ENCODE measurements around the gene ANO5.

ANO5 gene, protein sequence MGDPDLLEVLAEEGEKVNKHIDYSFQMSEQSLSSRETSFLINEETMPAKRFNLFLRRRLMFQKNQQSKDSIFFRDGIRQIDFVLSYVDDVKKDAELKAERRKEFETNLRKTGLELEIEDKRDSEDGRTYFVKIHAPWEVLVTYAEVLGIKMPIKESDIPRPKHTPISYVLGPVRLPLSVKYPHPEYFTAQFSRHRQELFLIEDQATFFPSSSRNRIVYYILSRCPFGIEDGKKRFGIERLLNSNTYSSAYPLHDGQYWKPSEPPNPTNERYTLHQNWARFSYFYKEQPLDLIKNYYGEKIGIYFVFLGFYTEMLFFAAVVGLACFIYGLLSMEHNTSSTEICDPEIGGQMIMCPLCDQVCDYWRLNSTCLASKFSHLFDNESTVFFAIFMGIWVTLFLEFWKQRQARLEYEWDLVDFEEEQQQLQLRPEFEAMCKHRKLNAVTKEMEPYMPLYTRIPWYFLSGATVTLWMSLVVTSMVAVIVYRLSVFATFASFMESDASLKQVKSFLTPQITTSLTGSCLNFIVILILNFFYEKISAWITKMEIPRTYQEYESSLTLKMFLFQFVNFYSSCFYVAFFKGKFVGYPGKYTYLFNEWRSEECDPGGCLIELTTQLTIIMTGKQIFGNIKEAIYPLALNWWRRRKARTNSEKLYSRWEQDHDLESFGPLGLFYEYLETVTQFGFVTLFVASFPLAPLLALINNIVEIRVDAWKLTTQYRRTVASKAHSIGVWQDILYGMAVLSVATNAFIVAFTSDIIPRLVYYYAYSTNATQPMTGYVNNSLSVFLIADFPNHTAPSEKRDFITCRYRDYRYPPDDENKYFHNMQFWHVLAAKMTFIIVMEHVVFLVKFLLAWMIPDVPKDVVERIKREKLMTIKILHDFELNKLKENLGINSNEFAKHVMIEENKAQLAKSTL
- total RNA-seq = 0 to 2.5 (median 0.45) reads per million in 9 experiments

DNA sequence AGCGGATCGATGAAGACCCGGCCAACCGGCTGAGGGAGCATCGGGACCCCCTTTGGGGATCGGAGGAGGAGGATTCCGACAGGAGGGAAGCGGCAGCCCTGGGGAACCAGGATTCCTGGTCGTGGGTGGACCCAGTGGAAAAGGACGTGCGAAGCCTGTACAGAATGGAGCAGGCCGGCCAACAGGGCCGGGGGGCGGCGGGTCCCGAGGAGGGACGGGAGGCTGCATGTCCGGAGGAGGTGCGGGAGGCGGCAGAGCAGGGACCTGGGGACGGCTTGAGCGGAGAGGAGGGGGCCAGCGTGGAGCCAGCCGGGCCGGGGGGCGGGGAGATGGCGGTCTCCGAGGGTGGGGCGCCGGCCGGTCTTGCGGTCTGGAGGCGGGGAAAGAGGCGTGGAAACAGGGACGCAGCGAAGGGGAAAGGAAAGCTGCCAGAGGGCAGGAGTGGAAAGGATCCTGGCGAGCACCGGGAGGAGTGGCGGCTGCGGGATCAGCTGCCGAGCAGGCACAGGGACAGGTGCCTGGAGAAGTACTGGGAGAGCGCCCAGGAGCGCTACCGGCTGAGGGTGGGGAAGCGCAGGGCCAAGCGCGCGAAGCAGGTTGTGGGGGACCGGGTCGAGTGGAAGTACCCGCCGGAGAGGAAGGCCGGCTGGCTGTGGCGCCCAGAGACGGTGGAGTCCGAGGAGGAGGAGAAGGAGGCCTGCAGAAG lies at the start of gene ANO5:
Gene ANO5 (plus strand): TSS at position 444 of the 706 bp plus-strand sequence. CDS start 408 bp downstream, outside the sequence.
- peak within 1 kb of the TSS; percentile 10 to 71 for H3K4me3 Mint-ChIP-seq
- peaks cover 3 to 5% of the 10 kb centered on the region in 2 donors for H3K9me3 Mint-ChIP-seq
- H3K27me3 Mint-ChIP-seq = peaks cover 11 to 33% of the 10 kb centered on the region in 2 donors
- peaks cover 4% of the 10 kb centered on the region for H3K36me3 Mint-ChIP-seq (ENCODE audit: insufficient read depth)
- no peak for DNase-seq
- H3K27ac Mint-ChIP-seq = no peak within 1 kb of the TSS
- no peak for ATAC-seq (replicated peaks)
- peaks cover 0 to 6% of the 10 kb centered on the region in 2 donors for H3K4me1 Mint-ChIP-seq (ENCODE audit: low read depth in 2 of 2)

DNA sequence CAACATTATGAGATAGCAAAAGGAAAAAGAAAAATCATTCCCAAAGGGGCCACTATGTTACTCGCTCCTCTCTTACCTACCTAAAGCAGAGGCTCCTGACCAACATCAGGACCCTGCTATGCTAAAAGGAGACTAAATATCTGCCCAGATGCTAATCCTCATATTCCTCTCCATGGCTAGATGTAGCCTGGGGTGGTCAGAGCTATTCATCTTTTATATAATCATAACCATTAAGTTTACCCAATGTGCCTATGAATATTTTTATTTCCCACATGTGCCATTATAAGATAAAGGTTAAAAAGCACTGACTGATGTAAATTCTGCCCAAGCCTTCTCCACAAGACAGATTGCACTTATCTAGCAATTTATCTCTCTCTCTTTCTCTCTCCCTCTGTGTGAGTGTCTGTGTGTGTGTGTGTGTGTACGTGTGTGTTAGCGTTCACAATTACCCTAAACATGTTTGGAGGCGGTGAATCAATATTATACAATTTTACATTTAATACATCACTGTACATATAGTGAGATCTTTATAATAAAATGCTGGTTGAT lies 41.2 kb upstream of the ANO5 start:
- DNase-seq = no peak
- H3K27me3 Mint-ChIP-seq = no peaks in the 10 kb centered on the region
- no peaks in the 10 kb centered on the region for H3K4me1 Mint-ChIP-seq (ENCODE audit: low read depth in 2 of 2)
- peaks cover 0 to 9% of the 10 kb centered on the region in 2 donors for H3K9me3 Mint-ChIP-seq
- H3K36me3 Mint-ChIP-seq (ENCODE audit: insufficient read depth) = no peaks in the 10 kb centered on the region
- no peak for ATAC-seq (replicated peaks)
- no peak overlapping the region for H3K27ac Mint-ChIP-seq
- H3K4me3 Mint-ChIP-seq = no peak overlapping the region

DNA sequence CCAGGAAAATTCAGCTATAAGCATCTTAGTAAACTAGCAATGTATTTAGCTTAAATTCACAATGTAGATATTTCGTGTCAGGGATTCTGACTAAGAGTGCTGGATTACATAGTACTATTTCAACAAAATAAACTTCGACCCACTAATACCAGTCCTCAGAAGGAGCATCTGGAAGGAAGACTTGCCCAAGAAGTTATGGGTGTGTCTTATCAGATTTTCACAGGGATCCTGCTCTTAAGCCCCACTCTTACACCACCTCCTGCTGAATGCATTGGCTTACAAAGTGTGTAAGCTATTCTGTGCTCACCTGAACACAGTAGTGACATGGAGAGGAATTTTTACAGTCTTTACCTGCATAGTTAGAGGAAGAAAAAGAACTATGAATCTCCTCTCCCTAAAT lies 35.4 kb upstream of the ANO5 start:
- Mint-ChIP-seq H3K4me3 (no peak overlapping the region), H3K27me3 (no peaks in the 10 kb centered on the region), H3K27ac (no peak overlapping the region), H3K9me3 (peaks cover 0 to 8% of the 10 kb centered on the region in 2 donors), H3K4me1 (ENCODE audit: low read depth in 2 of 2) (no peaks in the 10 kb centered on the region), H3K36me3 (ENCODE audit: insufficient read depth) (no peaks in the 10 kb centered on the region)
- no peak for ATAC-seq (replicated peaks)
- DNase-seq = no peak

DNA sequence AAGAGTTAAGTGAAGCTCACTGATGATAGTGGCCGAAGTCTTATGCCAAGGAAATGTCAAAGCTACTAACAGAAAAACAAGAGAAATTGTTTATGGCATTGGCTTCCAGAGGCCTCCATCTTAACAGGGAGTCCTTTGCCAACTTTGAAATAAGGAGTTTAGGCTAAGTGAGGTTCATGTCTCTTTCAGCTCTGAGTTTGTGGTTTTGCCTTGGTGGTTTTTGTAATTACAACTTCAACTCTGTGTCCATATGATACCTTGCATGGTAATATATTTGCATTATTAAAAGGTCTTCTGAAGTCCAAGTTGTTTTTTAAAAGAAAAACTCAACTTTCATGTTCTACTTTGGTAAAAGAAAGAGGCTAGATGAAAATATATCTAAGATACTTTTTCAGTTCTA lies 31.4 kb upstream of the ANO5 start:
- Mint-ChIP-seq H3K27me3 (no peaks in the 10 kb centered on the region), H3K4me1 (ENCODE audit: low read depth in 2 of 2) (no peaks in the 10 kb centered on the region), H3K4me3 (no peak overlapping the region), H3K9me3 (peaks cover 0 to 8% of the 10 kb centered on the region in 2 donors), H3K36me3 (ENCODE audit: insufficient read depth) (no peaks in the 10 kb centered on the region), H3K27ac (no peak overlapping the region)
- ATAC-seq (replicated peaks) (no peak), DNase-seq (no peak)

DNA sequence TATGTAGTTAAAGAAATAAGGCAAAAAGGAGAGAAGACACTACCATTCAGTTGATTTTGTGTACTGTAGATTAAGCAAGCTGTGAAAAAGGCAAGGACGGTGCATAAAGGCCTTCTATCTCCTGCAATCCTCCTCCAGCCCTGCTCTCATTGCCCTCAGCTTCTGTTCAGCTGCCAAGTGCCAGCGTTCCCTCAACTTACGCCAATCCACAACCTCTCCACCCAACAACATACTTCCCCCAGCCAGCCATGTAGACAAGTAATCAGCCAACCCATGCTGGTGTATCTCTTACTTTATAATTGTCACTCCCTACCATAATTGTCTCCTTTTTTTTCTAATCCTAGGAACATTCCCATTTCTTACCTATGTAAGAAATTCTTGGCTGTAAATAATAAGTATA lies 30.1 kb upstream of the ANO5 start:
- DNase-seq (no peak), ATAC-seq (replicated peaks) (no peak)
- no peak overlapping the region for H3K27ac Mint-ChIP-seq
- H3K4me3 Mint-ChIP-seq = no peak overlapping the region
- H3K4me1 Mint-ChIP-seq (ENCODE audit: low read depth in 2 of 2) = no peaks in the 10 kb centered on the region
- peaks cover 0 to 6% of the 10 kb centered on the region in 2 donors for H3K9me3 Mint-ChIP-seq
- H3K27me3 Mint-ChIP-seq = no peaks in the 10 kb centered on the region
- no peaks in the 10 kb centered on the region for H3K36me3 Mint-ChIP-seq (ENCODE audit: insufficient read depth)

DNA sequence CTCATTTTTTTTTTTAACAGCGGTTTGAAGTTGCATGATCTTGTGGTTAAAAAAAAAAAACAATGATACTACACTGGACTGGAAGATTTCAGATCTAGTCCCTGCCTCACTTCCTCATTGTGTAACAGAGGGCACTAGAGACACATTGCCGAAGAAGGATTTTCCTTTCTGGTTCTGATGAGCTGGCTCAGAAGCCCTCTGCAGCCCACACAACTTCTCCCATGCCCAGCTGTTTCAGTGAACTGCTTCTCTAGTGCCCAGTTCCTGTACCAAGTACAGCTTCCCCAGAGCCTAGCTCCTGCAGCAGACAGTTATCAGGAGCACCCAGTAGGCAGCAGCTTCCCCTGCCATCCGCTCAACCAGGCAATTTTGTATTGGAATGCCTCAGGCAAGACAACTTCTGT lies 29.5 kb upstream of the ANO5 start:
- Mint-ChIP-seq H3K4me3 (no peak overlapping the region), H3K36me3 (ENCODE audit: insufficient read depth) (no peaks in the 10 kb centered on the region), H3K27me3 (no peaks in the 10 kb centered on the region), H3K9me3 (peaks cover 0 to 2% of the 10 kb centered on the region in 2 donors), H3K27ac (no peak overlapping the region), H3K4me1 (ENCODE audit: low read depth in 2 of 2) (no peaks in the 10 kb centered on the region)
- DNase-seq = no peak
- ATAC-seq (replicated peaks) = no peak

DNA sequence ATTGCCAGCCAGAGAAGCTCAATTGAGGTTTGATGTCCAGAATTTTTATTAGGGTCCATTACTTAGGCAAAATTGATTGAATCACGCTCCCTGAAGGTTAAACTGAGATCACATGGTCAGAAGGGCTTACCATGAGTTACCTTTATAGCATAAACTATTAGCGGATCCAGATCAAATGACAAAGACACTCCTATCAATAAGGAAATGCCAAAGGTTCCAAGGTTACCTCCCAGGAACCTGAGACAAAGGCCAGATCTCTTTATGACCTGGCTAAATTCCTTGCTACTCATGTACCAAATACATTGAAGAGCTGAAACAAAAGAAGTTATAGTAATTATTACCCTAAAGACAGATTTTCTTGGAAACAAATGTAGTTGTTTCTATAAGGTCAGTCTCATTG lies 27.8 kb upstream of the ANO5 start:
- no peaks in the 10 kb centered on the region for H3K27me3 Mint-ChIP-seq
- no peaks in the 10 kb centered on the region for H3K36me3 Mint-ChIP-seq (ENCODE audit: insufficient read depth)
- no peak overlapping the region for H3K4me3 Mint-ChIP-seq
- H3K4me1 Mint-ChIP-seq (ENCODE audit: low read depth in 2 of 2) = no peaks in the 10 kb centered on the region
- H3K9me3 Mint-ChIP-seq = no peaks in the 10 kb centered on the region
- H3K27ac Mint-ChIP-seq = no peak overlapping the region
- ATAC-seq (replicated peaks) = no peak
- DNase-seq = no peak

DNA sequence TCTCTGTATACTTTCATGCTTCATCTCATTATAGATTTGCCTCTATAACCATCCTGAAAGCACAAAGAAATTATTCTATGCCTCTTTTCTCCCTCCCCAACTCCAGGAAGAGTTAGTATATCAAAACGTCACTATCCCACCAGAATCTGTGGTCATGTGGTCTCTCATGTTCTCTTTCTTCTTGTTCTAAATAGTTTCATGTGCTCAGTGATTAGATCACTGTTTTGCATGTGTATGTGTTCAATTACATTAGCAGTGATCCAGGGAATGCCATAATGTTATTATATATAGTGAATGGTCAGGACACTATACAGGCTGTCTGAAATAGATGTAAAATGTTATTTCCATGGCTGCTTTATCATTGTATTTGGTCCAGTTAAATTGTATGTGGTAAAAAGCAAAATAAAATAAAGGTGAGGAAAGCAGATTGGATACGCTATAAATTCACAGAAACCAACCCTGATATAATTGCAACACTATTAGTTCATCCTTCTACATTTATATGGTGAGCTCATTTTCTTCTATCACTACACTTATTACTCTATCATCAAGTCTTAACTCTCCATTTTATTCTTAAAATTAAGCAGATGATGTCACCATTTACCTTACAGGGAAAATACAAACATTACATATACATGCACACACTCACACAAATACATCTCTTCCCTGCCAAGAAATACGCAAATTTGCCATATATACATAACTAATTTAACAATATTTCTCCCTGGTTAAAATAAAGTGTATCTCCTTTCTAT lies 26.9 kb upstream of the ANO5 start:
- Mint-ChIP-seq H3K4me3 (no peak overlapping the region), H3K36me3 (ENCODE audit: insufficient read depth) (no peaks in the 10 kb centered on the region), H3K27me3 (no peaks in the 10 kb centered on the region), H3K4me1 (ENCODE audit: low read depth in 2 of 2) (no peaks in the 10 kb centered on the region), H3K27ac (no peak overlapping the region), H3K9me3 (no peaks in the 10 kb centered on the region)
- no peak for ATAC-seq (replicated peaks)
- DNase-seq = no peak

DNA sequence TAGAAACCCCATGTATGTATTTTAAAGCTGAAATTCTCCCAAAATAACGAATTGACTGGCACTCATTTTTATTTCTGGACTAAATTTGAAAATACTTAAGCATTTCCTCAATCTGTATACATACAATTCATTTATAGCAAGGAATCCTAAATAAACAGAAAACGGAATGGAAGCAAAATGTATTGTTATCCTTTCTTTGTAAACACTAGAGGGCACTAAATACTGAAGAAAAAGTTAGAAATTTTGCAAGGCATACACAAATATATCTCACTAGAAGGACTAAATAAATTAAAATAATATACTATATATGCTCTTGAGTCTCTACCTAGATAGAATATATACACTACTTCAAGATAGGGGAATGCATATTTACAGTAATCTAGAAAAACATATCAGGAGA lies 23.1 kb upstream of the ANO5 start:
- H3K27me3 Mint-ChIP-seq = no peaks in the 10 kb centered on the region
- H3K36me3 Mint-ChIP-seq (ENCODE audit: insufficient read depth) = no peaks in the 10 kb centered on the region
- ATAC-seq (replicated peaks) (no peak), DNase-seq (no peak)
- no peaks in the 10 kb centered on the region for H3K9me3 Mint-ChIP-seq
- H3K4me3 Mint-ChIP-seq = no peak overlapping the region
- no peaks in the 10 kb centered on the region for H3K4me1 Mint-ChIP-seq (ENCODE audit: low read depth in 2 of 2)
- H3K27ac Mint-ChIP-seq = no peak overlapping the region

DNA sequence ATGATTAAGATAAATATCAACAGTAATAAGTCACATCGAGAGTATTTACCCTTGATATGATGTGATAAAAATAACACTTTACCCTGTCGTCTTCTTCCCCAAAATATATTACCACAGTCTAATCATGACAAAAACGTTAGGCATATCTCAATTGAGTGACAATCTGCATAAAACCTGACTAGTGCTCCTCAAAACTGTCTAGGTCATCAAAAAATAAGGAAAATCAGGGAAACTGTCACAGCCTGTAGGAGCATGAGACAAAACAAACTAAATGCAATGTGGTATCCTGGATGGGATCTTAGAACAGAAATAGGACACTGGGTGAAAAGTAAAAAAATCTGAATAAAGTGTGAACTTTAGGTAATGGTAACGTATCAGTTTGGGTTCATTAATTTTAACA lies 19.4 kb upstream of the ANO5 start:
- H3K27me3 Mint-ChIP-seq = no peaks in the 10 kb centered on the region
- H3K27ac Mint-ChIP-seq = no peak overlapping the region
- H3K36me3 Mint-ChIP-seq (ENCODE audit: insufficient read depth) = no peaks in the 10 kb centered on the region
- H3K4me3 Mint-ChIP-seq = no peak overlapping the region
- DNase-seq = no peak
- no peak for ATAC-seq (replicated peaks)
- peaks cover 0 to 2% of the 10 kb centered on the region in 2 donors for H3K9me3 Mint-ChIP-seq
- H3K4me1 Mint-ChIP-seq (ENCODE audit: low read depth in 2 of 2) = no peaks in the 10 kb centered on the region

DNA sequence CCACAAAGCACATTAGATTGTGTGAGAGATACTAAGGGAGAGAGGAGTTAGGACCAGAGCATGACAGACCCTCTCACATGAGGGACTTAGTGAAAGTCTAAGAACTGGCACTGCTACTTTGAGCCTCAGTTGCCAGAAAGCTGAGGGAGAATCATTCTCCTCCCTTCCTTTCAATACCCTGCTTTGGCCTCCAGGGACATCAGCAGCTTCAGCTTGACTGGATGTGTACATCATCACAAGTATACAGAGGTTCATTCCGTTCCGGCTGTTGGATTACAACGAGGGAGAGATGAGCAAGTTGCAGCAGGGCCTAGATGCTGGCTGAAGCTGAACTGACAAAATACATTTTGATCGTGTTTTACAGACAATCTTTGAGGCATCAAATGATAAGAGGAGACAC lies 15.7 kb upstream of the ANO5 start:
- Mint-ChIP-seq H3K27ac (no peak overlapping the region), H3K9me3 (peaks cover 0 to 4% of the 10 kb centered on the region in 2 donors), H3K4me1 (ENCODE audit: low read depth in 2 of 2) (no peaks in the 10 kb centered on the region), H3K36me3 (ENCODE audit: insufficient read depth) (no peaks in the 10 kb centered on the region), H3K27me3 (no peaks in the 10 kb centered on the region), H3K4me3 (no peak overlapping the region)
- no peak for DNase-seq
- ATAC-seq (replicated peaks) = no peak

DNA sequence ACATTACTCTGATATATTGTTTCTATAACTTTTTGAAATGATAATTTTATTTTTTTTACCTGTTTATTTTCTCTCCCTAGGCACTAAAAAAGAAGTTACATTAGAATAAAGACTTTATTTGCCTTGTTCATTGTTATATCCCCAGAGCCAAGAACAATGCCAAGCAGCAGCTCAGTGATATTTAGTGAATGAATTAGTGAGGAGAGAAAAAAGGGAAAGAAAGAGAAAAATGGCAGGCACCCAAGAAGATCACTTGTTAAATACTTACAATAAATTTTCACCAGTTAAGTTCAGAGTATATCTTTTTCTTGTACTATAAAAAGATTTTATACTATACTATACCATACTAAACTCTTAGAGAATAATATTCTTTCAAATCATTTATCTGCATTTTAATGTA lies 13.3 kb upstream of the ANO5 start:
- Mint-ChIP-seq H3K36me3 (ENCODE audit: insufficient read depth) (no peaks in the 10 kb centered on the region), H3K4me1 (ENCODE audit: low read depth in 2 of 2) (no peaks in the 10 kb centered on the region), H3K27me3 (no peaks in the 10 kb centered on the region), H3K9me3 (peaks cover 0 to 4% of the 10 kb centered on the region in 2 donors), H3K4me3 (no peak overlapping the region), H3K27ac (no peak overlapping the region)
- no peak for ATAC-seq (replicated peaks)
- DNase-seq = no peak
